Esophagus muscularis mucosa (tissue), 4 donors: ENCODE measurements around the gene PADI2. TPM values are rescaled to one million over a fixed set of nuclear protein-coding genes. Genes with fewer than 3 reads are reported as not detected.

Experiments used
- DNase-seq: peaks from one replicate; pipeline ENCODE4 v3.0.0-alpha.2; 2017; ENCODE audit errors: extremely low spot score
- H3K27ac ChIP-seq, 4 donors: fragments of 200-600 bp; sonication (generic); replicated peaks in 1 of 4; 1 replicate in 3 of 4; 2 replicates in 1 of 4; pipeline ENCODE4 v1.5.1; 2016 to 2019; ENCODE audit warnings: mild to moderate bottlenecking in 1 of 4
- H3K27me3 ChIP-seq, 4 donors: fragments of 200-600 bp; sonication (generic); one replicate each; pipeline versions ENCODE4 v1.5.1 to v1.6.0; 2016 to 2019
- H3K36me3 ChIP-seq, 4 donors: fragments of 200-600 bp; sonication (generic); one replicate each; pipeline ENCODE4 v1.5.1; 2016 to 2019
- H3K4me1 ChIP-seq, 4 donors: fragments of 200-600 bp; sonication (generic); one replicate each; pipeline ENCODE4 v1.5.1; 2016 to 2019
- H3K4me3 ChIP-seq, 4 donors: fragments of 200-600 bp; sonication (generic); 1 replicate in 2 of 4; 2 replicates in 2 of 4; pipeline ENCODE4 v1.5.1; 2016 to 2019; ENCODE audit warnings: mild to moderate bottlenecking in 4 of 4, moderate library complexity in 1 of 4
- H3K9me3 ChIP-seq, 4 donors: fragments of 200-600 bp; sonication (generic); 1 replicate in 3 of 4; 2 replicates in 1 of 4; pipeline ENCODE4 v1.5.1; 2016 to 2019
- CTCF ChIP-seq, 3 experiments: fragments of 200-600 bp in 2 of 3; fragments of 450-650 bp in 1 of 3; sonication (generic) in 2 of 3; IDR thresholded peaks; one replicate each; pipeline ENCODE4 v1.5.1; 2017 to 2019; ENCODE audit warnings: antibody characterized with exemption in 3 of 3, mild to moderate bottlenecking in 2 of 3, moderate library complexity in 1 of 3
- EP300 ChIP-seq: sonication (generic); formaldehyde crosslinking; IDR thresholded peaks from one replicate; pipeline ENCODE4 v1.6.1; 2017; ENCODE audit warnings: antibody characterized with exemption
- POLR2A ChIP-seq: fragments of 450-650 bp; IDR thresholded peaks from one replicate; pipeline ENCODE4 v1.6.1; 2017; ENCODE audit warnings: antibody characterized with exemption, moderate library complexity, mild to moderate bottlenecking, low read depth
- POLR2AphosphoS5 ChIP-seq, 2 donors: sonication (generic); formaldehyde crosslinking; IDR thresholded peaks; one replicate each; pipeline ENCODE4 v1.6.1; 2017; ENCODE audit warnings: antibody characterized with exemption in 2 of 2
- WGBS: methylation state at CpG from one replicate; pipeline ENCODE4 v1.1.5; 2018; 5-methylcytosine and 5-hydroxymethylcytosine counted together
- intact Hi-C: fragments of 100-400 bp; cut with DNase I; formaldehyde crosslinking; loops from one replicate; pipeline ENCODE4 v1.15.1; 2023
- total RNA-seq, 4 donors: library from RNA; depleted of rRNA; stranded (reverse); fragments of >200 nt; gene quantifications; one replicate each; pipeline versions ENCODE4 v1.1.0 to v1.2.1, GENCODE V29; 2016

PADI2 gene
- total RNA-seq, 4 donors from 2014 or later = 0.39 to 2.0 (median 0.65) TPM

GRCh38 chr1:17165823-17166222, 46.6 kb upstream of the PADI2 start:
- Histone ChIP-seq H3K4me3 (no peak overlapping the region), H3K36me3 (no peaks in the 10 kb centered on the region), H3K9me3 (no peaks in the 10 kb centered on the region), H3K4me1 (no peaks in the 10 kb centered on the region), H3K27ac (no peak overlapping the region), H3K27me3 (peaks cover 0 to 59% (median 4%) of the 10 kb centered on the region in 4 donors)
- intact Hi-C loops = no loop called here
- no peak for DNase-seq
- TF ChIP-seq CTCF (IDR thresholded peaks at IDR 0.05) = no peak
- no peak for TF ChIP-seq EP300
- no peak for TF ChIP-seq POLR2AphosphoS5 (IDR thresholded peaks at IDR 0.05)
- TF ChIP-seq POLR2A = no peak
- 79% methylated on average over 1 of the region's 1 CpG for WGBS

DNA sequence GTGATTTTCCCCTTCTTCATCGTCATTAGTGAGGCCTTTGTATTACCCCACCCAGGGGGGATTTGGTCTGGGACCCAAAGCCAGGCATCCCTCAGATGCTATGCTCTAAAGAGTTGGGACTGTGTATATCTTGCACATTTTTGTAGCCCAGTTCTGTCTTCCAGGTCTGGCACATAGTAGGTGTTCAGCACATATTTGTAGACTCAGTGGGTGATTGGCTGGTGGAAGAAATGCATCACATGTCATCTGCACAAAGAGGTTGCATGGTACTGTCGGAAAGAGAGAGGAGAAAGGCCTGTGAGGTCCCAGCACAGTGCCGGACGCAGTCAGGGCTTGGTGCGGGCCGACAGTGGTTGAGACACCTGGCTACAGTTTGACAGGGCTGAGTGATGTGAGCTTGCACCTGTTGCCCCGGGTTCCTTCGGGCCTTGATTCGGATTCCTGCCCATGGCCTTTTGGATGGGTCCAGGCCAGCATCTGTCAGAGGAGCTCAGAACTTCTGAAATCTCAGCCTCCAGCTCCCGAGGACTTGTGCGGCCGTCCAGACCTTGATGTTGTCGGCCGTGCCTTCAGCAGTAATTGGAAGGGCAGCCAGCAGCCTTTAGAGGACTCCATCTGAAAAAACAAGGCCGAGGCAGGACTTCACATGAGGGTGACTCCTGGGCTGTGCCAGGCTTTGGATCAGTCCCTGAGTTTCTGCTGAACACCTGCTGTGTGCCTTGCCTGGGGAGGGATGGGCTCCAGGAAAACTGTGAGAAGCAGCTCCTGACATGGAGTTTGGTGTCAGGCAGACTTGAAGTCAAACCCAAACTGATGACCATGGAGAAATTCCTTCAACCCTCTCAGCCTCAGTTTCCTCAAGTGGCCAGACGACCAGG, 44.8 kb upstream of the PADI2 start:
- TF ChIP-seq EP300 = no peak
- no peaks in the 10 kb centered on the region for H3K9me3 ChIP-seq
- H3K4me1 ChIP-seq = no peaks in the 10 kb centered on the region
- H3K27ac ChIP-seq = no peak overlapping the region
- 86% methylated on average over 13 of the region's 16 CpGs for WGBS
- H3K36me3 ChIP-seq = no peaks in the 10 kb centered on the region
- peaks cover 0 to 59% (median 4%) of the 10 kb centered on the region in 4 donors for H3K27me3 ChIP-seq
- intact Hi-C loops = no loop called here
- no peak for DNase-seq
- no peak overlapping the region for H3K4me3 ChIP-seq

DNA sequence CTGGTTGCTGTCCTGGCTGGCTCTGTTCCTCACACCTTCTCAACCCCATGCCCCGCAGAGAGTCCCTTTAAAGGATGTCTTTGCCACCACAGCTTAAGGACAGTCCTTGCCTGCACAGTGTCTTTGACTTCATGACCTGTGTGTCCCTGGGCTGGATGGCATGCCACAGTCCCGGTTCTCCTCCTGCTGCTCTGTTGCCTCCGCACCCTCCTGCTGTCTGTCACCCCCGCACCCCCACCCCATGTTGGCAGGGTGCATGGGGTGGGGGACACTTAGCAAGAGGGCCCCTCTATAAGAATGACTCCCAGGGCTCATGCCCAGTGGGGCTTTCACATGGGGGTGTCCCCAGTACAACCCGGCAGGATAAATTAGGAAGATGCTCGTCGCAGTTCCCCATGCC, 44.1 kb upstream of the PADI2 start:
- H3K27me3 ChIP-seq = peaks cover 0 to 59% (median 4%) of the 10 kb centered on the region in 4 donors
- no peaks in the 10 kb centered on the region for H3K36me3 ChIP-seq
- no peaks in the 10 kb centered on the region for H3K4me1 ChIP-seq
- H3K27ac ChIP-seq = no peak overlapping the region
- intact Hi-C loops = no loop called here
- WGBS = 90% methylated on average over 4 of the region's 7 CpGs
- TF ChIP-seq CTCF (IDR thresholded peaks at IDR 0.05) = no peak
- no peak for TF ChIP-seq POLR2AphosphoS5 (IDR thresholded peaks at IDR 0.05)
- TF ChIP-seq EP300 = no peak
- TF ChIP-seq POLR2A = no peak
- DNase-seq = no peak
- H3K4me3 ChIP-seq = no peak overlapping the region
- H3K9me3 ChIP-seq = no peaks in the 10 kb centered on the region

GRCh38 chr1:17162941-17163340, 43.7 kb upstream of the PADI2 start:
- Histone ChIP-seq H3K27ac (no peak overlapping the region), H3K27me3 (peaks cover 0 to 56% (median 4%) of the 10 kb centered on the region in 4 donors), H3K36me3 (no peaks in the 10 kb centered on the region), H3K4me3 (no peak overlapping the region), H3K9me3 (no peaks in the 10 kb centered on the region), H3K4me1 (no peaks in the 10 kb centered on the region)
- intact Hi-C loops = no loop called here
- 90% methylated on average over 2 of the region's 7 CpGs for WGBS
- TF ChIP-seq POLR2AphosphoS5 (IDR thresholded peaks at IDR 0.05) (no peak), CTCF (IDR thresholded peaks at IDR 0.05) (no peak), POLR2A (no peak), EP300 (no peak)
- no peak for DNase-seq

GRCh38 chr1:17161926-17162800, 42.9 kb upstream of the PADI2 start:
- Histone ChIP-seq H3K4me1 (no peaks in the 10 kb centered on the region), H3K36me3 (no peaks in the 10 kb centered on the region), H3K27me3 (peaks cover 0 to 49% (median 4%) of the 10 kb centered on the region in 4 donors), H3K27ac (no peak overlapping the region), H3K4me3 (no peak overlapping the region), H3K9me3 (no peaks in the 10 kb centered on the region)
- DNase-seq = no peak
- WGBS = 79% methylated on average over 18 of the region's 20 CpGs
- TF ChIP-seq EP300 = no peak
- TF ChIP-seq POLR2AphosphoS5 (IDR thresholded peaks at IDR 0.05) = no peak
- no peak for TF ChIP-seq CTCF (IDR thresholded peaks at IDR 0.05)
- TF ChIP-seq POLR2A = no peak
- intact Hi-C loops = no loop called here
